Measurements from ENCODE around the gene SNAI3.

The SNAI3 gene

GRCh38 chr16:88697831-88698615, 11.7 kb upstream of the SNAI3 start:
- Histone ChIP-seq H3K27me3 (peaks cover 0 to 4% of the 10 kb centered on the region in 2 donors), H3K9me3 (no peaks in the 10 kb centered on the region), H3K4me1 (peaks cover 0 to 11% (median under 1%) of the 10 kb centered on the region in 4 donors), H3K36me3 (peaks cover 20 to 71% (median 32%) of the 10 kb centered on the region in 3 donors), H3K4me3 (no peak overlapping the region), H3K27ac (no peak overlapping the region)
- TF ChIP-seq, protein P1, sequence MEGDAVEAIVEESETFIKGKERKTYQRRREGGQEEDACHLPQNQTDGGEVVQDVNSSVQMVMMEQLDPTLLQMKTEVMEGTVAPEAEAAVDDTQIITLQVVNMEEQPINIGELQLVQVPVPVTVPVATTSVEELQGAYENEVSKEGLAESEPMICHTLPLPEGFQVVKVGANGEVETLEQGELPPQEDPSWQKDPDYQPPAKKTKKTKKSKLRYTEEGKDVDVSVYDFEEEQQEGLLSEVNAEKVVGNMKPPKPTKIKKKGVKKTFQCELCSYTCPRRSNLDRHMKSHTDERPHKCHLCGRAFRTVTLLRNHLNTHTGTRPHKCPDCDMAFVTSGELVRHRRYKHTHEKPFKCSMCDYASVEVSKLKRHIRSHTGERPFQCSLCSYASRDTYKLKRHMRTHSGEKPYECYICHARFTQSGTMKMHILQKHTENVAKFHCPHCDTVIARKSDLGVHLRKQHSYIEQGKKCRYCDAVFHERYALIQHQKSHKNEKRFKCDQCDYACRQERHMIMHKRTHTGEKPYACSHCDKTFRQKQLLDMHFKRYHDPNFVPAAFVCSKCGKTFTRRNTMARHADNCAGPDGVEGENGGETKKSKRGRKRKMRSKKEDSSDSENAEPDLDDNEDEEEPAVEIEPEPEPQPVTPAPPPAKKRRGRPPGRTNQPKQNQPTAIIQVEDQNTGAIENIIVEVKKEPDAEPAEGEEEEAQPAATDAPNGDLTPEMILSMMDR (IDR thresholded peaks at IDR 0.05), result no peak
- intact Hi-C loops (cut with DNase I; ENCODE audit: low total_unique reads), result no loop called here
- no peak for DNase-seq

GRCh38 chr16:88697116-88697830, 11.0 kb upstream of the SNAI3 start:
- H3K36me3 ChIP-seq, result peaks cover 20 to 63% (median 32%) of the 10 kb centered on the region in 3 donors
- TF ChIP-seq, protein P1 (IDR thresholded peaks at IDR 0.05), result no peak
- H3K4me3 ChIP-seq, result no peak overlapping the region
- H3K9me3 ChIP-seq, result no peaks in the 10 kb centered on the region
- no peak overlapping the region for H3K27ac ChIP-seq
- H3K4me1 ChIP-seq, result peaks cover 0 to 9% (median 0%) of the 10 kb centered on the region in 4 donors
- peaks cover 0 to 9% of the 10 kb centered on the region in 2 donors for H3K27me3 ChIP-seq
- intact Hi-C loops (cut with DNase I; ENCODE audit: low total_unique reads), result no loop called here
- no peak for DNase-seq

DNA sequence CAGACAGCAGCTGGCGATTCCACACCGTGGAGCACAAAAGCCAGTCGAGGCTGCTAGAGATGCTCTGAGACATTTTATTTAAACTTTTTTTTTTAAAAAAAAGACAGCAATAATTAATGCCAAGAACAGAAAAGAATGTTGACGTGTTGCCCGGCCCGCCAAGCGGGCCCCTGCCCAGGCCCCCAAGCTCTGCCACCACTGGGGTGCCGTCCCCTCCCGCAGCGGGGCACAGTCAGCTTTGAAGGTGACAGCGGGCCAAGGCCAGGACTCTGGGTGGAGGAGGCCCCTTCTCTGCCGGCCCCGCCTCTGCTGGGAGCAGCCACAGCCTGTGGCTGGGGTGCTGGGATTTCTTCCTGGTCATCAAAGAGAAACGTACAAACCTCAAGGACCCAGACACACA, 10.1 kb upstream of the SNAI3 start:
- intact Hi-C loops (cut with DNase I; ENCODE audit: low total_unique reads), result no loop called here
- peaks cover 0 to under 1% (median 0%) of the 10 kb centered on the region in 4 donors for H3K4me1 ChIP-seq
- DNase-seq, result no peak
- TF ChIP-seq, protein P1 (IDR thresholded peaks at IDR 0.05), result no peak
- H3K27me3 ChIP-seq, result peaks cover 0 to 18% of the 10 kb centered on the region in 2 donors
- no peaks in the 10 kb centered on the region for H3K9me3 ChIP-seq
- H3K36me3 ChIP-seq, result peaks cover 20 to 58% (median 32%) of the 10 kb centered on the region in 3 donors
- no peak overlapping the region for H3K4me3 ChIP-seq
- no peak overlapping the region for H3K27ac ChIP-seq

DNA sequence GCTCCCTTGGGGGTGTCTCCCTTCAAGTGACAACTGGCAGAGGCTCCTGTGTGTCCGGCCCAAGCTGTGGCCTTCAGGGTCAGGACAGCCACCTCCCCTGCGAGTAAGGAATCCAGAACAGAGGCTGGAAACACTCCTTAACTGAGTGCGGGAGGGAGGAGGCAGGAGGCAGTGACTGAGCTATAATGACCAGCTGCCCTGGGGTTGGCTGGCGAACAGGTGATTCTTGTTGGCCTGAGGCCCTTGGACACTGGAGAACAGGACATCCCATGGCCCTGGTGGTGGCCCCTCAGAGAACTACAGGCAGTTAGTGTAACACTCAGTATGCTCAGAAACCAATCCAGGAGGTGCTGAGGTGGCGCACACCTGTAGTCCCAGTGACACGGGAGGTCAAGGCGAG, 9.4 kb upstream of the SNAI3 start:
- TF ChIP-seq, protein P1 (IDR thresholded peaks at IDR 0.05), result no peak
- no peaks in the 10 kb centered on the region for H3K9me3 ChIP-seq
- no peaks in the 10 kb centered on the region for H3K4me1 ChIP-seq
- H3K36me3 ChIP-seq, result peaks cover 20 to 53% (median 32%) of the 10 kb centered on the region in 3 donors
- intact Hi-C loops (cut with DNase I; ENCODE audit: low total_unique reads), result no loop called here
- H3K4me3 ChIP-seq, result no peak overlapping the region
- no peak overlapping the region for H3K27ac ChIP-seq
- H3K27me3 ChIP-seq, result peaks cover 0 to 25% of the 10 kb centered on the region in 2 donors
- DNase-seq, result no peak

- no peaks in the 10 kb centered on the region for H3K9me3 ChIP-seq
- intact Hi-C loops (cut with DNase I; ENCODE audit: low total_unique reads), result no loop called here
- H3K27ac ChIP-seq, result no peak overlapping the region
- DNase-seq, result no peak
- H3K4me1 ChIP-seq, result no peaks in the 10 kb centered on the region
- TF ChIP-seq, protein P1 (IDR thresholded peaks at IDR 0.05), result no peak
- H3K36me3 ChIP-seq, result peaks cover 20 to 47% (median 32%) of the 10 kb centered on the region in 3 donors
- no peak overlapping the region for H3K4me3 ChIP-seq
- H3K27me3 ChIP-seq, result peaks cover 0 to 30% of the 10 kb centered on the region in 2 donors
These were observed 8.9 kb upstream of the SNAI3 start for GRCh38 chr16:88695218-88695617.

All from tibial artery (tissue), 4 donors.